ENCODE measurements around the gene GLB1L.

The GLB1L gene

GRCh38 chr2:219282375-219282774, 37.1 kb upstream of the GLB1L start:
- DNase-seq (ENCODE audit: extremely low read depth, insufficient read length), result no peak
- Histone ChIP-seq H3K36me3 (ENCODE audit: control insufficient read depth, insufficient read depth, low read length) (peaks cover 25% of the 10 kb centered on the region), H3K27me3 (replicated peaks; ENCODE audit: control insufficient read depth, insufficient read depth, low read length) (no peaks in the 10 kb centered on the region), H3K4me3 (replicated peaks; ENCODE audit: low read depth, low read length) (no peak overlapping the region)
- TF ChIP-seq CTCF (IDR thresholded peaks at IDR 0.05; ENCODE audit: insufficient read depth, low read length, poor library complexity, severe bottlenecking), result no peak

- no peak for TF ChIP-seq CTCF (IDR thresholded peaks at IDR 0.05; ENCODE audit: insufficient read depth, low read length, poor library complexity, severe bottlenecking)
- H3K36me3 ChIP-seq (ENCODE audit: control insufficient read depth, insufficient read depth, low read length), result peaks cover 25% of the 10 kb centered on the region
- no peak for DNase-seq (ENCODE audit: extremely low read depth, insufficient read length)
- H3K4me3 ChIP-seq (replicated peaks; ENCODE audit: low read depth, low read length), result no peak overlapping the region
- no peaks in the 10 kb centered on the region for H3K27me3 ChIP-seq (replicated peaks; ENCODE audit: control insufficient read depth, insufficient read depth, low read length)
These were observed 36.3 kb upstream of the GLB1L start for GRCh38 chr2:219281588-219281987.

- H3K27me3 ChIP-seq (replicated peaks; ENCODE audit: control insufficient read depth, insufficient read depth, low read length), result no peaks in the 10 kb centered on the region
- peaks cover 23% of the 10 kb centered on the region for H3K36me3 ChIP-seq (ENCODE audit: control insufficient read depth, insufficient read depth, low read length)
- DNase-seq (ENCODE audit: extremely low read depth, insufficient read length), result no peak
- H3K4me3 ChIP-seq (replicated peaks; ENCODE audit: low read depth, low read length), result no peak overlapping the region; the same call in 1 of the 2 replicates
- no peak for TF ChIP-seq CTCF (IDR thresholded peaks at IDR 0.05; ENCODE audit: insufficient read depth, low read length, poor library complexity, severe bottlenecking)
These were observed 35.4 kb upstream of the GLB1L start for GRCh38 chr2:219280651-219281050.

GRCh38 chr2:219279916-219280516, 34.8 kb upstream of the GLB1L start:
- Histone ChIP-seq H3K4me3 (replicated peaks; ENCODE audit: low read depth, low read length) (peak overlapping the region; percentile 64), H3K27me3 (replicated peaks; ENCODE audit: control insufficient read depth, insufficient read depth, low read length) (no peaks in the 10 kb centered on the region), H3K36me3 (ENCODE audit: control insufficient read depth, insufficient read depth, low read length) (peaks cover 17% of the 10 kb centered on the region)
- TF ChIP-seq CTCF (IDR thresholded peaks at IDR 0.05; ENCODE audit: insufficient read depth, low read length, poor library complexity, severe bottlenecking), result no peak
- DNase-seq (ENCODE audit: extremely low read depth, insufficient read length), result no peak

- Histone ChIP-seq H3K36me3 (ENCODE audit: control insufficient read depth, insufficient read depth, low read length) (peaks cover 14% of the 10 kb centered on the region), H3K4me3 (replicated peaks; ENCODE audit: low read depth, low read length) (peak within 1 kb of the TSS; percentile 64), H3K27me3 (replicated peaks; ENCODE audit: control insufficient read depth, insufficient read depth, low read length) (no peaks in the 10 kb centered on the region)
- DNase-seq (ENCODE audit: extremely low read depth, insufficient read length), result peak; percentile 98
- TF ChIP-seq CTCF (IDR thresholded peaks at IDR 0.05; ENCODE audit: insufficient read depth, low read length, poor library complexity, severe bottlenecking), result peak; percentile 29
These were observed 34.1 kb upstream of the GLB1L start, which contains the start of gene DNAJB2 for GRCh38 chr2:219279151-219279915. TSS of gene DNAJB2 (plus strand) at chr2:219279366. CDS start at chr2:219279834, 468 bp downstream.
